GM23248 (cell line): ENCODE data around the gene TXNRD2. TPM values are rescaled to one million over a fixed set of nuclear protein-coding genes. Genes with fewer than 3 reads are reported as not detected.

Experiments used
- DNase-seq: peaks from one replicate; pipeline ENCODE4 v3.0.0-alpha.2; 2015
- H2AFZ ChIP-seq: fragments of 200-600 bp; sonication (generic); 2 replicates; pipeline ENCODE4 v1.6.1; 2016; ENCODE audit warnings: antibody characterized with exemption
- H3F3A ChIP-seq: fragments of 200-600 bp; sonication (generic); 2 replicates; pipeline ENCODE4 v1.6.1; 2016; ENCODE audit warnings: mild to moderate bottlenecking, antibody characterized with exemption, mixed run types; ENCODE audit not compliant: insufficient read depth
- H3K27ac ChIP-seq: fragments of 200-600 bp; sonication (generic); 2 replicates; pipeline ENCODE4 v1.5.1; 2016; ENCODE audit warnings: mild to moderate bottlenecking
- H3K27me3 ChIP-seq: fragments of 200-600 bp; sonication (generic); replicated peaks from 2 replicates; pipeline ENCODE4 v1.6.1; 2016; ENCODE audit warnings: mild to moderate bottlenecking; ENCODE audit not compliant: insufficient read depth
- H3K36me3 ChIP-seq: fragments of 200-600 bp; sonication (generic); 2 replicates; pipeline ENCODE4 v1.6.1; 2016; ENCODE audit warnings: low read depth, mild to moderate bottlenecking
- H3K4me1 ChIP-seq: fragments of 200-600 bp; sonication (generic); 2 replicates; pipeline ENCODE4 v1.6.1; 2016; ENCODE audit warnings: mild to moderate bottlenecking; ENCODE audit not compliant: insufficient read depth
- H3K4me2 ChIP-seq: fragments of 200-600 bp; sonication (generic); one replicate; pipeline ENCODE4 v1.6.1; 2016; ENCODE audit warnings: mild to moderate bottlenecking; ENCODE audit not compliant: unreplicated experiment
- H3K4me3 ChIP-seq: fragments of 200-600 bp; sonication (generic); 2 replicates; pipeline ENCODE4 v1.5.1; 2016; ENCODE audit warnings: mild to moderate bottlenecking
- H3K79me2 ChIP-seq: fragments of 200-600 bp; sonication (generic); 2 replicates; pipeline ENCODE4 v1.6.1; 2016; ENCODE audit warnings: mild to moderate bottlenecking; ENCODE audit not compliant: insufficient read depth
- H3K9ac ChIP-seq: fragments of 200-600 bp; sonication (generic); 2 replicates; pipeline ENCODE4 v1.6.1; 2016; ENCODE audit warnings: mild to moderate bottlenecking
- H3K9me2 ChIP-seq: fragments of 200-600 bp; sonication (generic); 2 replicates; pipeline ENCODE4 v1.6.1; 2016; ENCODE audit warnings: mixed run types, mild to moderate bottlenecking, moderate library complexity; ENCODE audit not compliant: insufficient read depth
- H3K9me3 ChIP-seq: fragments of 200-600 bp; sonication (generic); one replicate; pipeline ENCODE4 v1.6.1; 2017; ENCODE audit warnings: low read depth
- H4K20me1 ChIP-seq: fragments of 200-600 bp; sonication (generic); 2 replicates; pipeline ENCODE4 v1.6.0; 2016; ENCODE audit not compliant: insufficient read depth
- EZH2 ChIP-seq: fragments of 200-600 bp; sonication (generic); IDR thresholded peaks from 2 replicates; pipeline ENCODE4 v1.6.1; 2018; ENCODE audit warnings: antibody characterized with exemption, mild to moderate bottlenecking; ENCODE audit not compliant: insufficient read depth, poor library complexity, severe bottlenecking
- EZH2phosphoT487 ChIP-seq: fragments of 200-600 bp; sonication (generic); IDR thresholded peaks from 2 replicates; pipeline ENCODE4 v1.6.1; 2018; ENCODE audit warnings: antibody characterized with exemption, moderate library complexity, mild to moderate bottlenecking, low read depth; ENCODE audit not compliant: insufficient read depth
- WGBS, 2 experiments: methylation state at CpG; one replicate each; pipeline ENCODE4 v1.1.6; 2015 to 2017; ENCODE audit warnings: low lambda C conversion rate in 2 of 2, low coverage in 1 of 2; ENCODE audit errors: missing lambda C conversion rate in 2 of 2; 5-methylcytosine and 5-hydroxymethylcytosine counted together
- in situ Hi-C: fragments of 300-500 bp; cut with MboI; formaldehyde crosslinking; loops from 2 replicates; pipeline ENCODE4 v1.15.0; 2020
- polyA plus RNA-seq: library from polyadenylated mRNA; unstranded; fragments of >200 nt; fragmentation: Nextera tagmentation; extraction: Ambion mirVana; gene quantifications from 2 replicates; pipeline ENCODE4 v1.2.1, GENCODE V29; 2016
- total RNA-seq: library from RNA; depleted of rRNA; stranded (reverse); fragments of >200 nt; shearing (Covaris generic); gene quantifications from 2 replicates; pipeline ENCODE4 v1.2.3, GENCODE V29; 2014

The TXNRD2 gene
- total and polyA plus RNA-seq, 2 experiments from 2014 or later: 20.1 to 24.8 TPM

GRCh38 chr22:19887256-19887985 lies 54.2 kb downstream of the TXNRD2 start:
- no peaks in the 10 kb centered on the region for H3K9me3 ChIP-seq
- no peaks in the 10 kb centered on the region for H3K36me3 ChIP-seq
- peaks cover 6% of the 10 kb centered on the region for H3F3A ChIP-seq
- H3K27ac ChIP-seq: peak overlapping the region; percentile 70
- peaks cover 38% of the 10 kb centered on the region for H3K4me1 ChIP-seq
- no peak overlapping the region for H3K9ac ChIP-seq
- H3K4me3 ChIP-seq: no peak overlapping the region
- H3K79me2 ChIP-seq: peaks cover 10% of the 10 kb centered on the region; the same call in 1 of the 2 replicates
- H2AFZ ChIP-seq: no peak overlapping the region
- TF ChIP-seq EZH2: no peak
- no peak for TF ChIP-seq EZH2phosphoT487
- H3K9me2 ChIP-seq: no peaks in the 10 kb centered on the region
- no peaks in the 10 kb centered on the region for H3K27me3 ChIP-seq
- peak overlapping the region; percentile 14 for H3K4me2 ChIP-seq
- DNase-seq: no peak
- in situ Hi-C loops: no loop called here
- WGBS, 2 experiments: 75 to 76% methylated on average over 16 of the region's 16 CpGs
- no peaks in the 10 kb centered on the region for H4K20me1 ChIP-seq

DNA sequence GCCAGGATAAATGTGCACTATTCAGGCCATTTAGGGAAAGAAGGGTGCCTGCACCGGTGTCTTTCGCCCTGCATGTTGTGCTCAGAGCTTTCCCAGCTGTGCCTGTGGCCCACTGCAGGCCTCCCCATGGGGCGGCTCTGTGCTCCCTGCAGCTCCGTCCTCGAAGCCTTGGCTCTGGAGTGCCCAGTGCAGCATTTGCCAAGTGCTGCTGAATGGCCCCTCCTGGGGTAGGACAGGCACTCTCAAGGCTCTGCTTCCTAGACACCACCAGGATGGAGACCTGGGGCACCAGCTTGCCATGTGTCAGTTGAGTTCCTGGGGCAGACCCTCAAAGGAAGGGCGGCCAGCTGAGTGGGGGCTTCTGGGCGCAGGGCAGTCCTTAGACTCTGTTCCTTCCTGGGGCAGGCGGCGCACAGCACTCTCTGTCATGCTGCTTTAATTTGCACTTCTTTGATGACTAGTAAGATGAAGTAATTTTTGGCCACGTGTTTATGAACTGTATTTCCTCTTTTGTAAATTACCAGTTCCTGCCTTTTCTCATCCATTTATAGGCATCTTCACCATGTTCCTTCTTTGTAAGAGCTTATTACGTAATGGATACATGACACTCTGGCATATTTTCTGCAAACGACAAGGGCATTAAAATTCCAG lies 54.9 kb downstream of the TXNRD2 start:
- H3K79me2 ChIP-seq: peaks cover 10% of the 10 kb centered on the region; the same call in 1 of the 2 replicates
- H3K27ac ChIP-seq: peak overlapping the region; percentile 70
- peak; percentile 93 for DNase-seq
- H3K4me1 ChIP-seq: peaks cover 38% of the 10 kb centered on the region
- no peaks in the 10 kb centered on the region for H3K9me3 ChIP-seq
- H3K4me3 ChIP-seq: no peak overlapping the region
- TF ChIP-seq EZH2phosphoT487 (no peak), EZH2 (no peak)
- H3K27me3 ChIP-seq: no peaks in the 10 kb centered on the region
- no peaks in the 10 kb centered on the region for H3K36me3 ChIP-seq
- no peak overlapping the region for H2AFZ ChIP-seq
- H3K9ac ChIP-seq: peak overlapping the region; percentile 39
- peak overlapping the region; percentile 29 for H3K4me2 ChIP-seq
- WGBS, 2 experiments: 10 to 12% methylated on average over 12 of the region's 12 CpGs
- H3K9me2 ChIP-seq: no peaks in the 10 kb centered on the region
- H4K20me1 ChIP-seq: no peaks in the 10 kb centered on the region
- peaks cover 13% of the 10 kb centered on the region for H3F3A ChIP-seq
- in situ Hi-C loops: no loop called here

- no peak for DNase-seq
- Histone ChIP-seq H4K20me1 (no peaks in the 10 kb centered on the region), H3F3A (peaks cover 14% of the 10 kb centered on the region), H3K27me3 (no peaks in the 10 kb centered on the region), H3K9me2 (no peaks in the 10 kb centered on the region), H3K79me2 (peaks cover 10% of the 10 kb centered on the region; the same call in 1 of the 2 replicates), H3K9ac (peak overlapping the region; percentile 39; the same call in 1 of the 2 replicates), H3K9me3 (no peaks in the 10 kb centered on the region), H3K27ac (peak overlapping the region; percentile 70), H3K4me3 (no peak overlapping the region), H3K4me2 (peak overlapping the region; percentile 29), H2AFZ (no peak overlapping the region), H3K4me1 (peaks cover 36% of the 10 kb centered on the region), H3K36me3 (no peaks in the 10 kb centered on the region)
- WGBS, 2 experiments: 60 to 69% methylated on average over 15 of the region's 15 CpGs
- in situ Hi-C loops: no loop called here
- TF ChIP-seq EZH2phosphoT487 (no peak), EZH2 (no peak)
These were observed 55.6 kb downstream of the TXNRD2 start for GRCh38 chr22:19885841-19886592.
